GM19438 (cell line): ENCODE results near the gene PRKG1.
"Not testable (repeated sequence)": the region's sequence is repeated elsewhere in the genome, so short reads cannot be mapped to it uniquely, and the experiment has no call there.

ENCODE experiments used
- ATAC-seq: cut with Tn5 transposase; IDR thresholded peaks from one replicate; pipeline ENCODE4 v1.9.1; 2021; ENCODE audit warnings: low read depth; ENCODE audit not compliant: unreplicated experiment

PRKG1 gene

DNA sequence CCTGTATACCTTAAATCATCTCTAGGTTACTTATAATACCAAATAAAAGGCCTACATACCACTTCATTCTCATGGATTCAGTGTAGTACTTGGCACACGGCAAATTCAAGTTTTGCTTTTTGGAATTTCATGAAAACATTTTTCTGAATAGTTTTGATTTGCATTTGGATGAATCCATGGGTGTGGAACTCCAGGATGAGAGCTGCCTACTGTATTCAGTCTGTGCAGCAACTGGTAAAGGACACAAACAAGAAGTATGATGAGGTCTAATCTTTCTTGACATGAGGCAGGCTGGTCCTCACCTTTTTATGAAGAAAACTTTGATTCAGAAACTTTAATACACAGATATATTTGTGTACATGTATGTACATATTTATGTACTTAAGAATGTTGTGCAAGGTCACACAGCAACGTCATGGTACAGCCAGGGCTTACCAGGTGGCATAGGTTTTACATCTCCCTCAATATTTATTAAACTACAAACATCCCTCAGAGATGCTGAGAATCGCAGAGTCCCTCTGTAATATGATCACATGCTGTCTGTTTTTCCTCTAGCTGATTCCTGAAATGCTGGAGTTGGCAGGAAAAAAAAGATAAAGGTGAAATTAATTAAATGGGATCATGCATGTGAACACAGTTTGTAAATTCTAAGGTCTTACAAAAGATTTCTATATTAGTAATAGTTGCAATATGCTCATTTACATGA lies 239.6 kb downstream of the PRKG1 start:
- no peak for ATAC-seq

DNA sequence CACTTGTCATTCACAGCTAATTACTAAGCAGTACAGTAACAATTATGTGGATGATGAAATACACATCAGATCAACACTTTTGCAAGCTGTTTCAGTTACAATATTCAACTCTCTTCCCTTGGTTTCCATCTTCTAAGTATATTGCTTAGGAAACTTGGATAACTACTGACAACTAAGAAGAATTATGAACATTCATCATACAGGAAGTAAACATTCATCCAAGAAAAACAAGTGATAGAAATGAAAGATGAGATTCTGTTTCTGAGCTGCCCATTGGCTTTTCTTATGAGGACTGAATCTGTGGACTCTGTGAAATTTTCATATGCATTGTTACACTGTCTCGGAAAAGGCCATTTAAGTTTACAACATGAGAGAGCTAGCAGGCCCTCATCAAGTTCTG lies 240.2 kb downstream of the PRKG1 start:
- ATAC-seq: no peak

GRCh38 chr10:51318399-51319172 lies 244.3 kb downstream of the PRKG1 start:
- ATAC-seq: no peak

- no peak for ATAC-seq
Measured at GRCh38 chr10:51319173-51319435, 244.8 kb downstream of the PRKG1 start.

- no peak for ATAC-seq
Measured at GRCh38 chr10:51321300-51321699, 247.0 kb downstream of the PRKG1 start.

DNA sequence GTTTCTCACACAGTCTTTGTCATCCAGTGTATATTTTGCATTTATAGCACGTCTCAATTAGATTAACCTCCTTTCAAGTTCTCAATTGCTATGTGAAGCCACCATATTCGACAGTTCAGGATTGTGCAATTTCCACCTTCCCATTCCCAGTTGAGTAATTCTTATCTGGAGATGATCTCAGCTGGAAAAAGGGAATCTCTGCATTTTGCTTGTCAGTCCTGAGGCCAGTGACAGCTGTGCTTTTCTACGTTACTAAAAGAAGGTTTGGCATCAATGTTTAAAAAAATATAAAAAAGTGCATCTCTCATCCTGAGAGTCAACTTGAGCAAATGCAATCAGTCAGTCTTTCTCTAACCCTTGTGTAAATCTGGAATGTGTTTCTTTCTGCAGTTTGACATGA lies 247.7 kb downstream of the PRKG1 start:
- no peak for ATAC-seq

GRCh38 chr10:51325649-51326048 lies 251.4 kb downstream of the PRKG1 start:
- no peak for ATAC-seq

DNA sequence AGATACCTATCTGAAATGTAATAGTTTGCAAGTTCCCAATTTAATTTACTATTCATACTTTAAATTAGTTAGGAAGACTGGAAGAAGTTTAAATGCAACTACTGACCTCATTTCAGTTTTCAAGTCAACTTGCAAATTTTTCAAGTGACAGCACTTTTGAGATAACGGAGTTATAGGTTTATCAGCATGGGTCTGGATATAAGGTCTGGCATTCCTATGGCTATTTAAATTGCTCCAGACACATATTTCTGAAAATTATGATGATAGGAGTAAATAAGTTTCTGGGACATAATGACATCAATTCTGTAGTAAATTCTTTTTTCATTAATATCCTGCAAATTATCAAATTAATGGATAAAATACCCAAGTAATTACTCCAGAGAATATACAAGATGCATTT lies 251.9 kb downstream of the PRKG1 start:
- ATAC-seq: no peak

GRCh38 chr10:51327432-51327831 lies 253.1 kb downstream of the PRKG1 start:
- ATAC-seq: no peak

DNA sequence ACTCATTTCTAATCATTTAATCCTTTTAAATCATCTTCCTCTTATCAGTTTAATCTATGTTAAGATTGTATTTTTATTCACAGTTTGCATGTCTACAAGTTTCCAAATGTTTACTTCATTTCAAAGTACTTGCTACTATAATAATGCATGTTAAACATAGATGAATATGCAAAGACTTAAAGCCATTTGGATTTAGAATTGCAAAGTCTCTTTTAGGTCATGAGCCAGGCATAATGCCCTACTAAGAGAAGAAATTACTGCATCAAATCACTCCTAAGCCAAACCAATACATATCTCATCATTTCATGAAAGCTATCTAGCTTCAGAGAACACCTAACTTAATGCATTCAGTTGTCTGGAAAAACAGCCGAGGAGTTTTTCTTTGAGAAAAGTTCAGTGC lies 266.1 kb downstream of the PRKG1 start:
- no peak for ATAC-seq

DNA sequence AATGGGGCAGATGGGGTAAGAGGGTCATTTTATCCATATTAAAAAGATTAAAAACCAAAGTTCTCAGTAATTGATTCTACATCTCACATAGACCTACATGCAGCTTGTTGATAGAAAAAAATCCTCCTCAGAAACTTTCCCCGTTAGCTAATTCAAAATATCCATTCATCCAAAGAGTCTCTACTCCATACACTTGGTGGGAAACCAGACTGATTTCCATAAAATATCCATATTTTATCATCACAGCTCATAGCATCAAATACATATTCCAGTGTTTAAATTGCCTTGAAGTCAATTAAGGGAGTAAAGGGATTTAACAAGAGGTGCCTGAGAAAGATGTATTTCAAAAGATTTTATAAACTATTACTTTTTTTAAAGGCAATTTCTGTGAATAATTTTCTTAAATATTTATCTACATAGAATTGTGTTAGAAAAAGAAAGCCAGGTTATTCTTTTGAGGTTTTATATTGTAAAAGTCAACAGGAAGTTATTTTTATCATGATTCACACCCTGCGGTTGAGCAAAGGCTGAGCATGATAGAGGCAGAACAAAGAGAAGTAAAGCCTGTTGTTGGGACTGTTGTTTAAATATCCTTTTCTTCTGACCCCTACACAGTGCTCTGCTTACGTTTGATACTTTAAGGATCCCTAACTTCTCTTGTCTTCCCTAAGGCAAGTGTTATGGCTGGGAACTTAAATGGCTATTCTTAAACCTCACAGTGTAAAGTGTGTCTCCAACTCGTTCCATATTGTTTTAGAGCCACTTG lies 266.7 kb downstream of the PRKG1 start:
- no peak for ATAC-seq

GRCh38 chr10:51341745-51342144 lies 267.5 kb downstream of the PRKG1 start:
- ATAC-seq: not testable (repeated sequence)

GRCh38 chr10:51342381-51342780 lies 268.1 kb downstream of the PRKG1 start:
- ATAC-seq: no peak

DNA sequence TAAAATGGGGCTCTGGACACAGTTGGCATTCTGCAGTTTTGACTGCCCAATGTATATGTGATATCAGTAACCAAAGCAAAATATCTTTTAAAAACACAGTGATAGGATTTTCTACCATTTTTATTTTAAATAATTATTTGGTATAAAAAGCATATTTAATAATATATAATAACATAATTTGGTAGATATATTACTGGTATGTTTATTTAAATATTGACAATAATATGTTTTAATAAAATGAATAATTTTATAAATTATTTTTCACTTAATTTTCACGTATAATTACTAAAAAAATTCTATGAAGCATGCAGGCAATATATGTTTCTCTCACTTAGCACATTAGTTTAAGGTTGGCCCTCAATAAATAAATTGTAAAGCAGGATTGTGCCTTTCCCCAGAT lies 269.1 kb downstream of the PRKG1 start:
- no peak for ATAC-seq

DNA sequence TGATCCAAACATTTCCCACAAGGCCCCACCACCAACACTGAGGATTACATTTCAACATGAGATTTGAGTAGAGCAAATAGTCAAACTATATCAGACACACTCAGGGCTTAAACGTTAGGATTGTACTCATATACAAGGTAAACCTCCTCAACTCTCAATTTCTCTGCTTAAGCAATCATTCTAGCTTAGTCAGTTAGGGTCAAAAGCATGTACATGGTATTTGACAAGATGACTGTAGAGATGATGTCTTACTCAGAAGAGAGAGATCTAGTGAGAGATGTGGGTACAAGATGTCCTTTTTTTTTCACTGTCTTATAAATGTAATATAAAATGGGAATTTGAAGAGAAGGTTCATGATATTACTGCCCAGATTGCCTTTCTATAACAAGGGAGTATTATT lies 270.1 kb downstream of the PRKG1 start:
- no peak for ATAC-seq

- no peak for ATAC-seq
Measured at GRCh38 chr10:51348622-51349021, 274.3 kb downstream of the PRKG1 start.

- no peak for ATAC-seq
Measured at GRCh38 chr10:51357170-51357569, 282.9 kb downstream of the PRKG1 start.

DNA sequence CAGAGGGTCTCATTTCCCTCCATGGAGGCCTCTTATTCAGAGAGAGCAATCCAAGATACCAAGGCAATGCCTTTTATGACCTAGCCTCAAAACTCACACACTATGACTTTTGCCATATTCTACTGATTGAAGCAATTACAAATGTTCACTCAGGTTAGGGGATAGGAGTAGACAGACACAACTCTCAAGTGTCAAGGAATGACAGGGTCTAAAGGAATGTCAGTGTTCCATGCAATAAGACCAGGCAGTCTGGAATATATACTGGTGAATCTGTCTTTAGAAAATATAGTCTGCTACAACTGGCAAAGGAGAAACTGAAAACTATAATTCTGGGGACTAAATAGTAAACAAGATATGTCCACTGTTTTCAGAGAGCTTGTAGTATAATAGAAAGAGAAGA lies 283.9 kb downstream of the PRKG1 start:
- no peak for ATAC-seq

DNA sequence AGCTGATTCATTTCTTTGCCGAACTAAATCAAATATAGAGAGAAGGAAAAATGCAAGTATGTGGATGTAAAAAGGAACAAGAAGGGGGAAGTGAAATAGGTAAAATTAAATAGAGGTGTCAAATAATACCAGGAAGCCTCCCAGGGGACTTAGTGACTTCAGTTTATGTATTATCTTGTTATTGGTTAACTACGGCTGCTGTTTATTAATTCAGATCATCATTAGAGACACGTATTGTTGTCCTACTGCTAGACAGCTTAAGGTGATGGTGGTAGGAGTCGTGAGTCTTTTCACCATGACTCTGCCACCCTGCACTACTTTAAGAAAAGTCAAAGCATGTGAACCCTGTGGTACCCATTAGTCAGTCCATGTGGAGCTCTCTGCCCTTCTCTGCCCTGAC lies 289.1 kb downstream of the PRKG1 start:
- peak; percentile 74 for ATAC-seq

DNA sequence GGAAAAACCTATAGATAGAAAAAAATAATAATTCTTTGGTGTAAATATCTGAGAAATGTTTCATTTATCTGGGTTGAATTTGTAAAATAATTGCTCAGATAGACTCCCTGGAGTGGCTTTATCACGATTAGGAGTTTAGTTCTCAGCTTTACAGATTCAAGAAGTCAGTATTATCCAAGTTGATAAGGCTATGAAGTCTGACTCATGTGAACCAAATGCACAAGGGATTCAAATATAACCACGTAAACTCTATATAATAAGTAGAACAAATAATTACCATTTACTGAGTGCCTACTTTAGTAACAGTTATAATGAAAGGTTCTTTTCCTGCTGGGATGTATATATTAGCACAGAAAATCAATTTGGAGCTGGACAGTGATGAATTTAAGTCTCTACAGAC lies 290.4 kb downstream of the PRKG1 start:
- no peak for ATAC-seq

DNA sequence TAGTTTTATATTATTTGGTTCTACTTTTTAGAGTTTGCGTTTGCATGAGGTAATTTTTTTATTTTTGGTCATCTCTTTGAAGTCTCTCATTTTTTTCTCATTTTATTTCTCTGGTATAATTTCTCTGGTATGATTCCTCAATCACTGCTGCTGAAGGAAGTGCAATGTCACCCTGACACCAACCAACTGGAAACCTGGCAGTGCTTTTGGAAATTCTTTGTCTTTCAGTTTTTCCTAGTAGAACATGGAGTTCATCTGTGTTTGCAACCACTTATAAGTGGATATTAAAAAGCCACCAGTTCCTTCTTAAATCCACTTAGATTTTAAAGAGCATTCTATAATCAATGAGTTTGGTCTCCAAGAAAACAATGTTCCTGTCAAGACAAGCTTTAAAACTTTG lies 291.8 kb downstream of the PRKG1 start:
- no peak for ATAC-seq

DNA sequence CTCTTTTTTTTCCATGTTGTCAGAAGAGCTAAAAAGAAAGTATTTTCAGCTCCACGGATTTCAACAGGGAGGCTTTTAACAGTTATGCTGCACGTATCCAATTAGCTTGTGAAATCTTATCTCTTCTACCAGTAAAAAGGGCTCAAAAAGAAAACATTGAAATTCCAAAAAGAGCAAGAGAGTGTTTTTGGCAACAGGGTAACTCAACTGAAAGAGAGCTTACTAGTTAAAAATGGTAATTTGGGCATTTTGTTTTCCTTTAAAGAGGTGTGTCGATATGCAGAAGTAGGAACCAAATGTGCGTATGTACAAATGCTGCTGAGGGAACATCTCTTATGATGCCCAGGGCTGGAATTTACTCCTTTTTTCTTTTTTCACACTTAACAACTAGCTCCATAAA lies 292.8 kb downstream of the PRKG1 start:
- no peak for ATAC-seq
